Right lobe of liver (tissue), 4 donors: ENCODE results near the gene THEM4.

Source experiments
- POLR2A ChIP-seq: fragments of 450-650 bp; IDR thresholded peaks from one replicate; pipeline ENCODE4 v1.6.1; 2017; ENCODE audit warnings: antibody characterized with exemption, mild to moderate bottlenecking
- TF ChIP-seq, protein P1 (sequence below), 4 donors: fragments of 200-600 bp in 3 of 4; fragments of 450-650 bp in 1 of 4; IDR thresholded peaks; one replicate each; pipeline versions ENCODE4 v1.5.1 to v1.8.0; 2016 to 2022; ENCODE audit warnings: antibody characterized with exemption in 4 of 4, mild to moderate bottlenecking in 2 of 4
- donor health status: DM: no; HTN: no; CAD: no.
- donor health status: DM: no; HTN: no; CAD: no.
- donor health status: DM: no; HTN: yes; CAD: no.

DNA sequence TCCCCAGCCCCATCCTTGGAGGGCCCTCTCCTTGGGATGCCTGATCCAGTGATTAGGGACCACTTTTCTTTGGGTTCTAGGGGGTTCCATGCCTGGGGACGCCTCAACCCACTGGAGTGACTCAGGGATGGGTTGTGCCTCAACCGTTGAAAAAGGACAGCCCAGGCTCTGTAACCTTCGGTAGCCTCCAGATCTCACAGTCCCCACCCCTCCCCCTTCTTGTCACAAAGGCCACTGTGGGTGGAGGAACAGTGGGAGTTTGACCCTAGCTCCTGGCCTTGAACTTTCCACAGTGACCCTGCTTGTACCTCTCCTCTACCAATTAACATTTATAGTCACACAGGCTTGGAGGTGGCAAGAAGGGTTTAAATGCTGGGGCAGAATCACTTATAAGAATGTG, 75.1 kb downstream of the THEM4 start:
- TF ChIP-seq, protein P1, sequence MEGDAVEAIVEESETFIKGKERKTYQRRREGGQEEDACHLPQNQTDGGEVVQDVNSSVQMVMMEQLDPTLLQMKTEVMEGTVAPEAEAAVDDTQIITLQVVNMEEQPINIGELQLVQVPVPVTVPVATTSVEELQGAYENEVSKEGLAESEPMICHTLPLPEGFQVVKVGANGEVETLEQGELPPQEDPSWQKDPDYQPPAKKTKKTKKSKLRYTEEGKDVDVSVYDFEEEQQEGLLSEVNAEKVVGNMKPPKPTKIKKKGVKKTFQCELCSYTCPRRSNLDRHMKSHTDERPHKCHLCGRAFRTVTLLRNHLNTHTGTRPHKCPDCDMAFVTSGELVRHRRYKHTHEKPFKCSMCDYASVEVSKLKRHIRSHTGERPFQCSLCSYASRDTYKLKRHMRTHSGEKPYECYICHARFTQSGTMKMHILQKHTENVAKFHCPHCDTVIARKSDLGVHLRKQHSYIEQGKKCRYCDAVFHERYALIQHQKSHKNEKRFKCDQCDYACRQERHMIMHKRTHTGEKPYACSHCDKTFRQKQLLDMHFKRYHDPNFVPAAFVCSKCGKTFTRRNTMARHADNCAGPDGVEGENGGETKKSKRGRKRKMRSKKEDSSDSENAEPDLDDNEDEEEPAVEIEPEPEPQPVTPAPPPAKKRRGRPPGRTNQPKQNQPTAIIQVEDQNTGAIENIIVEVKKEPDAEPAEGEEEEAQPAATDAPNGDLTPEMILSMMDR (IDR thresholded peaks at IDR 0.05): no peak
- TF ChIP-seq POLR2A: no peak
